Psoas muscle (tissue), 8 donors: ENCODE results near the gene PIGV. TPM values are rescaled to one million over a fixed set of nuclear protein-coding genes. Genes with fewer than 3 reads are reported as not detected.
"Not testable (repeated sequence)": the region's sequence is repeated elsewhere in the genome, so short reads cannot be mapped to it uniquely, and the experiment has no call there.

ENCODE experiments used
- ATAC-seq, 4 donors: fragments of 200-7000 bp; cut with Tn5 transposase; one replicate each; pipeline ENCODE4 v1.9.1; 2020; ENCODE audit warnings: moderate library complexity in 3 of 4, mild to moderate bottlenecking in 2 of 4
- DNase-seq, 2 donors: peaks; one replicate each; pipeline ENCODE4 v3.0.0-alpha.2; 2020
- H3K27ac ChIP-seq: fragments of 200-600 bp; one replicate; pipeline ENCODE4 v1.8.0; 2022
- H3K27me3 ChIP-seq, 3 donors: fragments of 200-600 bp in 1 of 3; one replicate each; pipeline versions ENCODE4 v1.6.1 to v1.8.0; 2013 to 2022; ENCODE audit warnings: low read length in 2 of 3, mild to moderate bottlenecking in 2 of 3, moderate library complexity in 1 of 3; ENCODE audit not compliant: insufficient read depth in 3 of 3
- H3K36me3 ChIP-seq, 2 donors: fragments of 200-600 bp in 1 of 2; one replicate each; pipeline versions ENCODE4 v1.6.1 to v1.8.0; 2013 to 2022; ENCODE audit warnings: low read depth in 1 of 2, mild to moderate bottlenecking in 1 of 2, moderate library complexity in 1 of 2; ENCODE audit not compliant: insufficient read depth in 1 of 2
- H3K4me1 ChIP-seq: fragments of 200-600 bp; one replicate; pipeline ENCODE4 v1.8.0; 2022
- H3K4me3 ChIP-seq: fragments of 200-600 bp; one replicate; pipeline ENCODE4 v1.8.0; 2022; ENCODE audit warnings: mild to moderate bottlenecking
- H3K9me3 ChIP-seq: fragments of 200-600 bp; one replicate; pipeline ENCODE4 v1.8.0; 2022
- WGBS, 3 donors: extraction: QIAGEN DNeasy Blood & Tissue Kit; methylation state at CpG; one replicate each; pipeline versions ENCODE4 v1.1.6 to v1.1.7; 2013; 5-methylcytosine and 5-hydroxymethylcytosine counted together
- intact Hi-C, 2 donors: fragments of 100-400 bp; cut with DNase I; formaldehyde crosslinking; loops; one replicate each; pipeline versions ENCODE4 v1.11.0 to v1.14.2; 2022
- polyA plus RNA-seq, 3 donors: library from polyadenylated mRNA; stranded (reverse); fragments of 200-250 nt; gene quantifications; one replicate each; pipeline ENCODE4 v1.2.3, GENCODE V29; 2013
- total RNA-seq, 4 donors: library from RNA; stranded (reverse); fragmentation: NEBNext Ultra II Directional in 2 of 4; extraction: Animal tissue kit (Norgen Biotek cat#: 25700) in 2 of 4; gene quantifications; one replicate each; pipeline versions ENCODE4 v1.2.1 to v1.2.4, GENCODE V29; 2021 to 2023
- TF ChIP-seq, protein P1 (sequence below): fragments of 200-600 bp; IDR thresholded peaks from one replicate; pipeline ENCODE4 v1.8.0; 2022; ENCODE audit warnings: antibody characterized with exemption
- donor health status: healthy with polysubstance abuse.
- donor health status: DM: no; HTN: no; CAD: no; lungs with moderate emphysema.
- donor health status: Bipolar disorder and iron deficiency.
- donor health status: healthy.
- donor health status: DM: yes; HTN: yes; CAD: no.
- donor health status: DM: no; HTN: no; CAD: no.
- donor health status: DM: no; HTN: no; CAD: no.
- donor health status: DM: yes; HTN: yes; CAD: no.

The PIGV gene
- total and polyA plus RNA-seq, 7 donors: 2.5 to 7.4 (median 5.1) TPM

GRCh38 chr1:26831546-26832248 lies 43.9 kb downstream of the PIGV start:
- peaks cover 18% of the 10 kb centered on the region for H3K4me1 ChIP-seq
- H3K36me3 ChIP-seq: peaks cover 0 to 56% of the 10 kb centered on the region in 2 donors
- WGBS, 3 donors: 71 to 74% (median 73%) methylated on average over 3 of the region's 3 CpGs
- ATAC-seq: no peak
- no peak for DNase-seq
- H3K27ac ChIP-seq: no peak overlapping the region
- H3K9me3 ChIP-seq: no peaks in the 10 kb centered on the region
- no peaks in the 10 kb centered on the region for H3K27me3 ChIP-seq
- TF ChIP-seq, protein P1, sequence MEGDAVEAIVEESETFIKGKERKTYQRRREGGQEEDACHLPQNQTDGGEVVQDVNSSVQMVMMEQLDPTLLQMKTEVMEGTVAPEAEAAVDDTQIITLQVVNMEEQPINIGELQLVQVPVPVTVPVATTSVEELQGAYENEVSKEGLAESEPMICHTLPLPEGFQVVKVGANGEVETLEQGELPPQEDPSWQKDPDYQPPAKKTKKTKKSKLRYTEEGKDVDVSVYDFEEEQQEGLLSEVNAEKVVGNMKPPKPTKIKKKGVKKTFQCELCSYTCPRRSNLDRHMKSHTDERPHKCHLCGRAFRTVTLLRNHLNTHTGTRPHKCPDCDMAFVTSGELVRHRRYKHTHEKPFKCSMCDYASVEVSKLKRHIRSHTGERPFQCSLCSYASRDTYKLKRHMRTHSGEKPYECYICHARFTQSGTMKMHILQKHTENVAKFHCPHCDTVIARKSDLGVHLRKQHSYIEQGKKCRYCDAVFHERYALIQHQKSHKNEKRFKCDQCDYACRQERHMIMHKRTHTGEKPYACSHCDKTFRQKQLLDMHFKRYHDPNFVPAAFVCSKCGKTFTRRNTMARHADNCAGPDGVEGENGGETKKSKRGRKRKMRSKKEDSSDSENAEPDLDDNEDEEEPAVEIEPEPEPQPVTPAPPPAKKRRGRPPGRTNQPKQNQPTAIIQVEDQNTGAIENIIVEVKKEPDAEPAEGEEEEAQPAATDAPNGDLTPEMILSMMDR: no peak
- H3K4me3 ChIP-seq: no peak overlapping the region
- intact Hi-C loops: no loop called here

DNA sequence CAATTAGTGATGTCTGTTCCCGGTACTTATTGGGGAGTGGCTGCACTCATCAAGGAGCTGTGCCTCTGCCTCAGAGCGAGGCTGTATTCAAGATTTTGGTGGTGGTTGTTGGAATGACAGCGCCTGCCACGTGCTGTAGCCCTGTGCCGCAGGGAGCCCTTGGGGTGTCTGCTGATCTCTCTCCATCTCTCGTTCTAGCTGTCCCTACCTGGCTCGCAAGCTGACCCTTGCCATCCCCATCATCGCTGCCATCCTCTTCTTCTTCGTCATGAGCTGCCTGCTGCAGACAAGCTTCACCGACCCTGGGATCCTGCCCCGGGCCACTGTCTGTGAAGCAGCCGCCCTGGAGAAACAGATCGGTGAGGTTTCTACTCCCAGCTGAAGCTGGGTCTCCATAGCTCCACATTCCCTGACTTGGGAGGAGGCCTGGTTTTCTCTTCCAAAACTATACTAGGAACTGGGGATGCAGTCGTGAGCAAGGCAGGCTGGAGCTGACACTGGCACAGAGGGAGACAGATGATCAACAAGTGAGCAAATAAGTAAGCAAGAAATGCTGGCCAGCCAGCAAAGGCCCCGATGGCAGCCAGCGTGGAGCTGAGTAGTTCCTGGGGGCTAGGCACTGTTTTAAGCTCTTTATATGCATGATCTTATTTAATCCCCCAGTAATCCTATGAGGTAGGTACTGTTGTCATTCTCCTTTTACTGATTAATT lies 44.7 kb downstream of the PIGV start:
- DNase-seq (no peak), ATAC-seq (no peak)
- intact Hi-C loops: no loop called here
- peaks cover 18% of the 10 kb centered on the region for H3K4me1 ChIP-seq
- TF ChIP-seq, protein P1: no peak
- H3K27me3 ChIP-seq: no peaks in the 10 kb centered on the region
- H3K36me3 ChIP-seq: peaks cover 0 to 61% of the 10 kb centered on the region in 2 donors
- no peaks in the 10 kb centered on the region for H3K9me3 ChIP-seq
- no peak overlapping the region for H3K27ac ChIP-seq
- no peak overlapping the region for H3K4me3 ChIP-seq
- 88 to 94% (median 90%) methylated on average over 16 of the region's 16 CpGs for WGBS, 3 donors

- Histone ChIP-seq H3K4me1 (peaks cover 6% of the 10 kb centered on the region), H3K27ac (no peak overlapping the region), H3K9me3 (no peaks in the 10 kb centered on the region), H3K27me3 (no peaks in the 10 kb centered on the region), H3K4me3 (no peak overlapping the region), H3K36me3 (peaks cover 0 to 74% of the 10 kb centered on the region in 2 donors)
- WGBS, 3 donors: 76 to 79% (median 79%) methylated on average over 21 to 23 of the region's 23 CpGs
- peak in 1 of 2 donors; percentile 64 for DNase-seq
- peak in 1 of 4 donors; percentile 36 for ATAC-seq
- intact Hi-C loops: no loop called here
- TF ChIP-seq, protein P1: no peak
Observed at GRCh38 chr1:26833432-26834405, 46.0 kb downstream of the PIGV start.

GRCh38 chr1:26837665-26838064 lies 49.9 kb downstream of the PIGV start:
- H3K4me3 ChIP-seq, ATAC-seq, DNase-seq, H3K27me3 ChIP-seq, H3K9me3 ChIP-seq, H3K4me1 ChIP-seq, intact Hi-C loops, H3K27ac ChIP-seq: not testable (repeated sequence)
- peaks cover 2 to 96% of the 10 kb centered on the region in 2 donors for H3K36me3 ChIP-seq
- WGBS, 3 donors: 90 to 92% (median 91%) methylated on average over 5 of the region's 5 CpGs
